ENCODE results near the gene SPRED1.
A peak's percentile ranks its signal among the peaks of the same experiment; 100 is the strongest.

Gene SPRED1

GRCh38 chr15:38369936-38370478 is 117.4 kb downstream of the SPRED1 start:
- no peak for DNase-seq

DNA sequence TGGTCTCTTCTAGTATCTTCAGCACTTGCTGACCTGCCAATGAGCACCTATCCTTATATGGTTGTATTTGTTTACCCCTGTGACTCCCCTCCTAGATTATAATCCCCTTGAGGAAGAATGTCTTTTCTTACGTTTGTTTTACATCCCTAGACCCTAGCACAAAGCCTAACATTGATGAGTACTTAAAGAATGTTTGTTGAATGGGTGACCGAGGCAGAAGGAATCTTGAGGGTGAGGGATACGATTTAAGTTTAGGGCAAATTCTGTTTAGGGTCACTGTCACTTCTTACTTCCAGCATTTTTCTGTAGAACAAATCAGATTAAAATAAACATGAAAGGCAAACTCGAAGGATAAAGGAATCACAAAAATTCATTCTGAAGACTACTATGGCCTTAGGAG is 120.4 kb downstream of the SPRED1 start:
- DNase-seq: no peak

DNA sequence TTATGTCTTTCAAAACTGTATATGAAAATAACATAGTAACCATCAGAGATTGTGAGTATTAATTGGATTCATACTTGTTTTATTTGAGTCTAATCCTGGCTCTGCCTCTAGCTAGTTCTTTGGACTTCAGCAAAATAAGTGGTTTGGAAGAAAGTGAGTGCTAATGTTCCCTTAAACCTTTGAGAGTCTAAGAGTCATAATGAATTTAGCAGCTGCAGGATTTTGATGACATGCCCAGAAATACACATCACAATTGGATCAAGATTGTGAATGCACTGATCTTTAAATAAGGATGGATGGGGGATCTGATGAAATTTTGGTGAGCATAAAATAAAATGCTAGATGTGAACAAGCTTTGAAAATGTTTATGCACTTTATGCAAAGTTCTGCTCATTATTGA is 121.4 kb downstream of the SPRED1 start:
- no peak for DNase-seq

GRCh38 chr15:38374556-38374955 is 121.9 kb downstream of the SPRED1 start:
- no peak for DNase-seq

GRCh38 chr15:38376081-38376480 is 123.4 kb downstream of the SPRED1 start:
- DNase-seq: no peak

DNA sequence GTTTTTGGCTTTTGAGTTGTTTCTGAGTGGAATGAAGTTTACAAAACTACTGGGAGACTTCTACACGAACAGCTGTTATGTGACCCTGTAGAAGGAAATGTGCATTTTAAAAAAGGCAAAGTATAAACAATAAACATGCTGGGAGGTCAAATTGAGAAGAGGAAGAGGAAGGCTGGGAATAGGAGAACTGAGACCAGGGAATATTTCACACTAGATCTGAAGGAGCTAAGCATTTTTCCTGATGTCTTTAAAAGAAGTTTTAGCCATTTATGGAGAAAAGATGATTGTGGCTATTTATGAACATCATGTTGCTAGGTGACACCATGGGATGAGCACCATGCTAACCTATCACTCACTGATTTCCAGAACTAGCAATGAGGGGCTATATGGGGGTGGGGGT is 125.0 kb downstream of the SPRED1 start:
- DNase-seq: no peak

DNA sequence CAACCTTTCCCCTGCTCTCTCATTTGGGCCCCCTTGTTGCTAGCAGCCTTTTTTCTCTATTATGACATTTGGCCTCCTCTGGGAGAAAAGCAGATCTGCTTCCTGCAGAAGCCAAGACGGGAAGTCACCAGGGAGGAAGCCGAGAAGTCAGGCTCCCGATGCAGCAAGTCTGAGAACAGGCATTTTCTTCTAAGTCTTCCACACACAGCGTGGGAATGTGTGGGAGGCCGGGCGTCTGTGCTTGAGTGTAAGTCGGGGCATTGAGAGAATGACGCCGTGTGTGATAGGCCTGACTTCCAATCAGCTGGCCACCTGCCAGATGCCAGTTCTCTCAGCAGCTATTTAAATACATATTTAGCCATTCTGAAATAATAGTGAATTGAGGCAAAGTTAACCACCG is 125.5 kb downstream of the SPRED1 start:
- DNase-seq: no peak

- peak; percentile 18 for DNase-seq
These were observed 137.4 kb downstream of the SPRED1 start for GRCh38 chr15:38389924-38390542.

- no peak for DNase-seq
These were observed 138.6 kb downstream of the SPRED1 start for GRCh38 chr15:38391191-38391590.

DNA sequence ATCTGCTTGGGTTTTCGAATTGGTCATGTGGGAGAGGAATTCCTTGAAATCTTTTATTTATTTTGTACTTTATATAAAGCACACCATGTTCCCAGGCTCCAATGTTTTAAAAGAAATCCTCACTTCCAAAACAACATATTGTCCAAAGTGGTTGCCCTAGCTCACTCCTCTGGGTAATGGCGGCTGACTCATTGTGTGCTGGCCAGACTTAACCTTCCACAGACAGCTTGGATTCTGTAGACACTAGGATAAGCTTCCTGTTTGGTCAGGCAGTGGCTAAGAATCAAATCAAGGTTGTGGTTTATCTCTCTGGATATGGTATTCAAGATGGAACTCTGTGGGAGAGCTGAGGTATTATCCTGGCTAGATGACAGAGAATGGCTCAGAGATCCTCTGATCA is 145.5 kb downstream of the SPRED1 start:
- no peak for DNase-seq

DNA sequence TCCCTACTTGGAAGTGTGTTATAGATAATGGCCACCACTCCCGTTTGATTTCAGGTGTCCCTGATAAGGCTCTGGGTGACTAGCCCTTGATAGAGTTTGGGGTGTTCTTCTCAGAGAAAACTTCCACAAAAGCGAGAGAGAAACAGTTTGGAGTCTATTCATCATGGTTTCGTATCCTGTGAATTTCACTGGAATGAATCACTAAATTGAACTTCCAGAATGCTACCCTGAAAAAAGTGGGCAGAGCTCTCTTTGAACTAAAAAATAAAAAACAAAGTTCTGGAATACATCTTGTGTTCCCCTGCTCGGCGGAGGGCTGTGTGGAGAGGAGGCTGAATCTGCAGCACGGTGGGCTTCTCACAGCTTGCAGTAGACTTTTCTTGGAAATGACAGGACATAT is 148.5 kb downstream of the SPRED1 start:
- no peak for DNase-seq

- DNase-seq: no peak
These were observed 149.1 kb downstream of the SPRED1 start for GRCh38 chr15:38401701-38402100.

DNA sequence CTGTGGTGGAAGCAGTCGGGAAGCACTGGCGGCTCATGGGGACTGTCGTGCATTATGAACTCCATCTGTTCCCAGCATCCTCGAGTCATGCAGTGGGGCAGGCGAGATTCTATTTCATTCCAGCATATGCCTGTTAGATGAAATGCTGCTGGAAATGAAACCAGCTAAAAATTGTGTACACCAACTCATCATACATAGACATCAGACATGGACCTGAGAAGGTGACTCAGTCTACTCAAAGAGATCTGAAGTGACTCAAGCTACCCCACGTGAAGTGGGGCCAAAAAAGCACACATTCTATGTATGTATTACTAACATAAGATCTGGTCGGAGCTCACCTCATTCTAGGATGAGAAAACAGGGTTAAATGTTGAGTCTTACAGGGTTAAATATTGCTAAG is 153.8 kb downstream of the SPRED1 start:
- DNase-seq: no peak
